Epithelial cell of prostate (primary cell): Measurements from ENCODE around the gene MT1E.
"Not testable (repeated sequence)": the region's sequence is repeated elsewhere in the genome, so short reads cannot be mapped to it uniquely, and the experiment has no call there.

ENCODE experiments used
- DNase-seq: peaks from one replicate; pipeline ENCODE4 v3.0.0-alpha.2; 2011; ENCODE audit warnings: low read depth, low spot score
- H3K27ac ChIP-seq: fragments of 450-650 bp; 2 replicates; pipeline ENCODE4 v1.5.1; 2017; ENCODE audit warnings: mild to moderate bottlenecking

The MT1E gene

GRCh38 chr16:56625140-56625942, at the start of gene MT1E:
TSS of gene MT1E (plus strand) at chr16:56625781. CDS start at chr16:56625852, 71 bp downstream.
- DNase-seq, result no peak
- peak within 1 kb of the TSS; percentile 69 for H3K27ac ChIP-seq

DNA sequence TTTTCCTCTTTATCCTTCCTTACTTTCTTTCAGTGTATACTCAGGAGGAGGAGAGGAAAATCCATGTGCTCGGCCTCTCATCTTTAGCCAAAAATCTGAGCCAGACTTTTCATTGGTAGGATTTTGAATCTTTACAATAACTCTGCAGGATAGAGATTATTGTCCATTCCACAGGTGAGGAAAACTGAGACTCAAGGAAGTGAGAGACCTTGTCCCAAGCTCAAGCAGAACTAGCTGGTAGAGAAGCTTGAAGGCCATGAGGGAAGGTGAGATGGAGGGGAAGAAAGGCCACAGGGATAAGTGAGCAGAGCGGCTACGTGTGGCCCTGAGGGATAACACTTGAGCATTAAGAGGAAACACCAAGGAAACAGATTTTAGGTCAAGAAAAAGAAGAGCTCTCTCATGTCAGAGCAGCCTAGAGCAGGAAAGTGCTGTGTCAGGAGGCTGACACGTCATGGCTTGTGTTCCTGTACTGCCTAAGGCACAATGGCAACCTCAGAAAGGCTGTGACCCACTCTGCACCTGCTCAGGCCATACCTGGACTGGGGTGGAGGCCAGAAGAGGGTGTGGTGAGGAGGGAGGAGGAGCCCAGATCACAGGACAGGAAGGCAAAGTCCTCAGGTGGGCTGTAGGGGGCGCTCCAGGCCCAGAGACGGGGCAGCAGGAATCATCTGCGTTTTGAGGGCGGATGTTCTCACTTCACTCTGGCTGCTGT, 48.8 kb upstream of the MT1E start:
- peak overlapping the region; percentile 31 for H3K27ac ChIP-seq
- peak; percentile 88 for DNase-seq

- no peak for DNase-seq
- H3K27ac ChIP-seq, result no peak overlapping the region
Observed at GRCh38 chr16:56577300-56577625, 48.3 kb upstream of the MT1E start.

DNA sequence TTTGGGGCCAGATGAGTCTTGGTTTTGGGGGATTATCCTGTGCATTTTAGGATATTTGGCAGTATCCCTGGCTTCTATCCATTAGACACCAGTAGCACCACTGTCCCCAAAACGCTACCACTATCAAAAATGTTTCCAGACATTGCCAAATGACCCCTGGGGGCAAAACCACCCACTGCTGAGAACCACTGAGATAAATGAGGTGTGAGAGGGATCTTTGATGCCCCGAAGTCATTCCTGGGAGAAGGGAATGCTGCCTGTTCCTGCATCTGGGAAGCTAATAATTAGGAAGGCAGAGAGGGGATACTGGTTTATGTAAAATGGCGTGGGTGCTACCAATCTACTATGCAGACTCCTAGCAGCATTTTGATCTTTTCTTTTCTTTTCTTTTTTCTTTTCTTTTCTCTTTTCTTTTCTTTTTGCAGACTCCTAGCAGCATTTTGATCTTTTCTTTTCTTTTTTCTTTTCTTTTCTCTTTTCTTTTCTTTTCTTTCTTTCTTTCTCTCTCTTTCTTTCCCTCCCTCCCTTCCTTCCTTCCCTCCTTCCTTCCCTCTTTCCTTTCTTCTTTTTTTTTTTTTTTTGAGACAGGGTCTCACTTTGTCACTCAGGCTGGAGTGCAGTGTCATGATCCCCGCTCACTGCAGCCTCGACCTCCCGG, 45.1 kb upstream of the MT1E start:
- H3K27ac ChIP-seq, result no peak overlapping the region

GRCh38 chr16:56582911-56583310, 42.7 kb upstream of the MT1E start:
- not testable (repeated sequence) for H3K27ac ChIP-seq, DNase-seq

More for the DNA sequence above, 45.1 kb upstream of the MT1E start:
- no peak for DNase-seq

GRCh38 chr16:56583351-56584168, 42.0 kb upstream of the MT1E start:
- no peak overlapping the region for H3K27ac ChIP-seq
- DNase-seq, result no peak

DNA sequence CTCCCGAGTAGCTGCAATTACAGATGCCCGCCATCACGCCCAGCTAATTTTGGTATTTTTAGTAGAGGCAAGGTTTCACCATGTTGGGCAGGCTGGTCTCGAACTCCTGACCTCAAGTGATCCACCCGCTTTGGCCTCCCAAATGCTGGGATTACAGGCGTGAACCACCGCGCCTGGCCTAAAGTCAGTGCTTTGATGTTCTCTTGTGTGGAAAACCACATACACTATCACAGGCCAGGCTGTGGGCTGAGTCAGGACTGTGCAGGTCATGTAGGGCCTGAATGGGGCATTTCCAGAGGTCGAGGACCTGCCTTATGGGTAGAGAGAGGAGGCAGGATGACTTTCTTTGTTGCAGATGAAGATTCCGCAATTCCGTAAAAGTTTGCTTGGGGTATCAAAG, 41.3 kb upstream of the MT1E start:
- DNase-seq, result no peak

DNA sequence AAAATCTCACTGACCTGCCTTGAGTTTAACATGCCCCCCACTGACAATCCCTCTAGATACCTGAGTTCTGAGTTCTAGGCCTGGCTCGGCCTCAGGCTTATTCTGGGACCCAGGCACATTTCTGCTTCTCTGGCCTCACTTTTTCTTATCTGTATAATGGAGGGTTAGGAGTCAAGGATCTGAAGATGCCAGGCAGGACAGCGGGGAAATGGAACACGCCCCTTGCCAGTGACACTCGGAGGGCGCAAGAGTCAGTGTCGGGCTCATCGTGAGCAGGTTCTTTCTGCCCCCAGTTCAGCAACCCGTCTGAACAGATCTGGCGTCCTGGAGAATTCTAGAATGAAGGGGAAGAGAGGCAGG, 36.8 kb upstream of the MT1E start:
- H3K27ac ChIP-seq, result no peak overlapping the region
- no peak for DNase-seq

More for the DNA sequence above, 41.3 kb upstream of the MT1E start:
- H3K27ac ChIP-seq, result no peak overlapping the region

DNA sequence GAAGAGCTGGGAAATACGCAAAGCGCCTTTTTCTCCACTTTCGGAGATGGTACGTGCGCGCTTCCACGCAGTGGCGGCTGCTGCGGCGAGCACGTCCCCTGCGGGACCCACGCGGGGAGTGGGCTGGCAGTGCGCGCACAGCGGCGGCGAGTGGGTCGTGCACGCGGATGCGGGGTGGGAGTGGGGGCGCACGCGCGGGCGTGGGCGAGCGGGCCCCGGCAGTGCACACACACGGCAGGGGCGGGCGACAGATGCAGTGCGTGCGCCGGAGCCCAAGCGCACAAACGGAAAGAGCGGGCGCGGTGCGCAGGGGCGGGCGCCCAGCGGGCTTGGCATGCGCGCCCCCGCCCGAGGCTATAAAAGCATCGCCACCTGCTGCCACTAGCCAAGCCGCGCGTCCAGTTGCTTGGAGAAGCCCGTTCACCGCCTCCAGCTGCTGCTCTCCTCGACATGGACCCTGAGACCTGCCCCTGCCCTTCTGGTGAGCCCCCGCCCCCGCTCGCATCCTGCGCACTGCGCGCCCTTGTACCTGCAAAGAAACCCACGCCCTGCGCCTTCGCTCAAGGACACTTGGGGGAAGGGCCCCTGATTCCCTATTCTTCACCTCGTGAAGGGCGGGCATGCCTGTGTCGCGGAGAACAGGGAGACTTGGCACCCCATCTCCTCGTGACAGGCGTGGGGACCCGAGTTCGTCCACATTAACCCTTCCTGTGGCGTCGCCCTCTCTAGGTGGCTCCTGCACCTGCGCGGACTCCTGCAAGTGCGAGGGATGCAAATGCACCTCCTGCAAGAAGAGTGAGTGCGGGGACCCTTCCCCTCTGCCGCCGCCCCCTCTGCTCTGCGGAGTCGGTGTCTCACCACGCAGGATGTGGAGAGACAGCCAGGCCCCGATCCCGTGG, 36.2 kb upstream of the MT1E start, which contains the start of gene MT3:
Gene MT3 (plus strand): TSS at position 388 of the 899 bp plus-strand sequence. CDS start 63 bp downstream, at position 451.
- no peak for DNase-seq
- no peak within 1 kb of the TSS for H3K27ac ChIP-seq

DNA sequence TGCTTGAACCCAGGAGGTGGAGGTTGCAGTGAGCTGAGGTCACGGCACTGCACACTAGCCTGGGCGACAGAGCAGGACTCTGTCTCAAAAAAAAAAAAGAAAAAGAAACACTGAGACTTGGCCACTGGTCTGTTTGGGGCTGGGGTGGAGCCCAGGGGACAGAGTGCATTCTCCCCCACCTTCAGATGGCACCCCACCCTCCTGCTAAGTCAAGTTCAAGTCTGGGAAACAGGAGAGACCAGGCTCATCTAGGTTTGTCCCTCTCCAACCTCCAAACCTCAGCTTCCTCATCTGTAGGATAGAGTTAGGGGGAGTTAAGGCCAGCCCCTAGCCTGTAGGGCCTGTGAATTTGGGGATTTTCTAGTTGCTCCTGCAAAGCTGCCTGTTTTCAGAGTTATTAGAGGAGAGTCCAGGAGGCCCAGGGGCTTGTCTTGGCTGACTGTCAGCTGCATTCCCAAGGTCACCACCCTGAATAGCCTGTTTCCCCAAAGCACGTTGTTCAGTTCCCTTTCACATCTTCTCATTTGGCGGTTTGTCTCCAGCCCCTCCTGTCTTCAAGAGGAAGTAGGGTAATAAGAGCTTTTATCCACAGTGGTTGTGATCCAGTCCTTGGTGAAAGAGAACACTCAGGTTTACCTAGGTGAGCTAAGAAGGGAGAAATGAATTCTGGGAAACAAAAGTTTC, 34.1 kb upstream of the MT1E start:
- no peak for DNase-seq
- no peak overlapping the region for H3K27ac ChIP-seq

GRCh38 chr16:56593573-56594291, 31.8 kb upstream of the MT1E start:
- DNase-seq, result no peak

GRCh38 chr16:56594292-56594619, 31.3 kb upstream of the MT1E start:
- DNase-seq, result no peak
- no peak overlapping the region for H3K27ac ChIP-seq

More at GRCh38 chr16:56593573-56594291, 31.8 kb upstream of the MT1E start:
- no peak overlapping the region for H3K27ac ChIP-seq

DNA sequence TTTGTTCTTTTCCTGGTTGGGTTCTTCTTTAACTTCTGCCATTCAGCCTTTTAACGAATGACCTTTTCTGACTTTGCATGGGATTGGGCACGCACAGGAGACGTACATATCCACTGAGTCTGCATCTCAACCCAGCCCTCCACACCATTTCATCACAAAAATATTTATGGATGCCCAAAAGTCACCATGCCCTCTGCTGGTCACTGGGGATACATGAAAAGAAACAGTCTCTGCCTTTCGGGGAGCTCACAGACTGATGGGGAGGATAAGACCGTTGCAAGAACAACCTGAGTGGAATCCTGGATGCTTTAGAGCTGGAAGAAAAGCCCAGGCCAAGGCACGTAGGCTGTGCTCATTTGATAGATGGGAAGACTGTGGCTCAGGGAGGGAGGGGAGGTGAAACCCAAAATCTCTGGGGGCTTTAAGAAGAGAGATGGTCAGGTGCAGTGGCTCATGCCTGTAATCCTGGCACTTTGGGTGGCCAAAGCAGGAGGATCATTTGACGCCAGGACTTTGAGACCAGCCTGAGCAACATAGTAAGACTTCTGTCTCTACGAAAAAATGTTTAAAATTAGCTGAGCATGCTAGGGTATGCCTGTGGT, 25.1 kb upstream of the MT1E start:
- no peak overlapping the region for H3K27ac ChIP-seq
- no peak for DNase-seq

GRCh38 chr16:56601325-56601724, 24.3 kb upstream of the MT1E start:
- H3K27ac ChIP-seq, result no peak overlapping the region
- DNase-seq, result no peak

GRCh38 chr16:56603589-56603988, 22.0 kb upstream of the MT1E start:
- H3K27ac ChIP-seq, result no peak overlapping the region
- DNase-seq, result no peak

DNA sequence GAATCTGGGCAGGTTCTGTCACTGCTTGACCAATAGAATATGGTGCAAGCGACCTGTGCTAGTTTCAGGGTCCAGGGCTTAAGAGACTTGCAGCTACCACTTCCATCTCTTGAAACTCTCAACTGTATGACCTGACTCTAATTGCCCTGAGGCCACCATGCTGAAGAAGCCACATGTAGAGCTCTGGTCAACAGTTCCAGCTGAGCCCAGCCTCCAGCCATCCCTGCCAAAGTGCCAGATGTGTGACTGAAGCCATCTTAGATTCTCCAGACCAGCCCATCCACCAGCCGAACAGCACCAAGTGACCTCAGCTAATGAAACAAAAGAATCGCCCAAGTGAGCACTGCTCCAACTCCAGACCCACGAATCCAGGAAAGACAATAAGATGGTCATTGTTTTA, 20.6 kb upstream of the MT1E start:
- no peak for DNase-seq
- peak overlapping the region; percentile 100 for H3K27ac ChIP-seq

DNA sequence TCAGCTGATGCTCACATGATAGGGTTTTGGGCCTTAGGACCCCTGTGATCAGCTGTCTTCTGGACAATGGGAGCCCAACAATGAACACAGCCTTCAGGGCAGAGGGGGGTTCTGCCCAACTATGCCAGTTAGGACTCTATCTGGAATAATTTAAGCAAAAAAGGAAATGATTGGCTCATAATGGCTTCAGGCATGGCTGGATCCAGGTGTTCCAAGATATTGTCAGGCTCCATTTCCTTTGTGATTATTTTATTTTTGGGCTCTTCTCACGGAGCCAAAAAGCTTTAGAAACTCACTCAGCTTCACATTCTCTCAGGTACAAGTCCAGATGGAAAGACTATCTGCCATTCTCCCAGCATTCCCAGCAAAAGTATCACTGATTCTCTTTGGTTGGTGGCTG, 20.1 kb upstream of the MT1E start:
- no peak for DNase-seq
- H3K27ac ChIP-seq, result peak overlapping the region; percentile 100

GRCh38 chr16:56606071-56606475, 19.5 kb upstream of the MT1E start:
- DNase-seq, result no peak
- peak overlapping the region; percentile 100 for H3K27ac ChIP-seq
